Stimulated activated CD4-positive, alpha-beta T cell treated with anti-CD3 and anti-CD28 coated beads, TNF-alpha, amount 100 ng/mL, for 48 hours (primary cell): ENCODE data around the gene SELP.

Experiments
- DNase-seq, 3 donors: peaks; one replicate each; pipeline ENCODE4 v3.0.0-alpha.2; 2020; ENCODE audit warnings: low read depth in 3 of 3

Gene SELP

DNA sequence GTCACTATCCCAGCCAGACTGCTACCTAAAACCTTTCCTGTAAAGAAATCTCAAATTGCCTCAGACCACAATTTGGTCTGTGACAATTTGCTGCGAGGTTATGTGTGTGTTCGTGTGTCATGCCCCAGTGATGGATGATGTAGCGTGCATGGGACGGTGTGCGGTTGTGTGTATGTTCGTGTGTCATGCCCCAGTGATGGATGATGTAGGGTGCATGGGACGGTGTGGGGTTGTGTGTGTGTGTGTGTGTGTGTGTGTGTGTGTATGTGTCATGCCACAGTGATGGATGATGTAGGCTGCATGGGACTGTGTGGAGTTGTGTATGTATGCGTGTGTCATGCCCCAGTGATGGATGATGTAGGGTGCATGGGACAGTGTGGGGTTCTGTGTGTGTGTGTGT, 9.4 kb downstream of the SELP start:
- DNase-seq: no peak

DNA sequence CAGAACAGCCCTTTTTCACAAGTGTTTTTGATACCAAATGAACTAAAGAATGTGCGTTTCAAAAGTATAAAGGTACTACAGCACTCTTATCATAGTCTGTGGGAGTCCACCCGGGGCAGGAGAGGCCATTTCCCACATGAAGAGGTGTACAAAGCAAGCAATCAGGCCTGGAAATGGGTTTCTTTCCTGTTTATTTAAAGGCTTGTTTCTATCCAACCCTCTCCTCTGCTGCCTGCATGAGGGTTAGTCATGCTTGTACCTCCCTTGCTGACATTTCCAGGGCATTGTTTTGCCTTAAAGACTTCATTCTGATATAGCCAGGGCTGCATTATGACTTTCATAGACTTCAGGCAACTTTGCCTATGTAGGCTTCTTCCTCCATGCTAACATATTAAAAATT, 11.6 kb downstream of the SELP start:
- DNase-seq: no peak

DNA sequence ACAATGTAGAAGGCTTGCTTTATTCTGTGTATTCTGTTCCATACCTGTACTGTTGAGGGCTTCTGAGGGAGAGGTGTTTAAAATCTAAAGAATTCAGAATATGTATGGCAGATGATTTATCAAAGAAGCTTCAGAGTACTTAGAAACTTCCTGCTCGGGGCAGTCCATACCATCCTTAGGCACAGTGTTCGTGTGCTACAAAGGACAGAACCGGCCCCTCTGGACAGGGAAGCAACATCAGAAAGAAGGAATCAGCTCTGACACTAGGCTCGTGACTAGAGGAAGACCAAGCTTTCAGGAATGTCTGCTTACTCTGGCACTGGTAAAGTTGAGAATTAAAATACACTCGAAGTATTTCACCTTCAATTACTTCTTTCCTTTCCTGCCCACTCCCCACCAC, 14.1 kb downstream of the SELP start:
- DNase-seq: no peak

DNA sequence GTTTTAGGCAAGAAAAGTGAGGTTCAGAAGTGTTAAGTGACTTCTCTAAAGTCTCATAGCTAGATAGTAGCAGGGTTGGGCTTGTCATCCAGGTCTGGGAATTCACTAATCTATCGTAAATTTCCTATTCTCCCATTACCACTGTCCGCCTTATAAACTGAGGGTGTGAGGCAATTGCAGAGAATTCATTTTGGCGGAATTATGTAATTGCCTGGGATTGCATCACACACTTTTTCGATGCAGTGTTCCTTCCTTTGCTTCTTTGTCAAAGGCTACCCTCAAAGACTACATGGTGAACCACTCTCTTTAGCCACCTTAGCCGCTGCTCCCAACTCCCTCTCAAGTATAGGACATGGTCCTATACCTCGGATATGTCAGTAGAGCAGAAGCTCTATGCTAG, 19.1 kb downstream of the SELP start:
- DNase-seq: no peak

DNA sequence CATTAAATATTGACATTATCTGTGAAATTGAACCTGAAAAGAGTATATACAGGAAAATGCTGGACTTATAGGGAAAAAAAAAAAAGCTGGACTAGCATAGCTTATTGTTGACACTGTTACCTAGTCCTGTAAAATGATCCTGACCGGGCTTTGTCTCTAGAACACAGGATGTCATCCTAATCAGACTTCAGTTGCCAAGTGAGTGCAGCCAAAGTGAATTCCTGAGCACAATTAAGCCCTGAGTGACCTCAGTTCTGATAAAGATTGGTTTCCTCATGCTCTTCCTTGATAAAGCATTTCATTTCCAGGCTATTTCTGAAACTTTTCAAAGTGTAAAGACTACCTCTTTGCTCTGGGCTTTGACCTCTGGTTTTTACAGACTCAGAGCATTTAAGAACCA, 19.8 kb downstream of the SELP start:
- DNase-seq: no peak

DNA sequence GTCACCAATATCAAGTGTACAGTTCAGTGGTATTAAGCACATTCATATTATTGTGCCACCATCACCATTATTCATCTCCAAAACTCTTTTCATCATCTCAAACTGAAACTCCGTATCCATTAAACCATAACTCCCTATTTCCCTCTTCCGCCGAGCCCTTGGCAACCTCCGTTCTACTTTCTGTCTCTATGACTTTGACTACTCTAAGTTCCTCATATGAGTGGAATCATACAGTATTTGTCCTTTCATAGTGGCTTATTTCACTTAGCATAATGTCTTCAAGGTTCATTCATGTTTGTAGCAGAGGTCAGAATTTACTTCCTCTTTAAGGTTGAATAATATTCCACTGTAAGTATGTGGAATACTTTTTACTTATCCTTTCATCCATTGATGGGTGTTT, 21.7 kb downstream of the SELP start:
- DNase-seq: no peak

DNA sequence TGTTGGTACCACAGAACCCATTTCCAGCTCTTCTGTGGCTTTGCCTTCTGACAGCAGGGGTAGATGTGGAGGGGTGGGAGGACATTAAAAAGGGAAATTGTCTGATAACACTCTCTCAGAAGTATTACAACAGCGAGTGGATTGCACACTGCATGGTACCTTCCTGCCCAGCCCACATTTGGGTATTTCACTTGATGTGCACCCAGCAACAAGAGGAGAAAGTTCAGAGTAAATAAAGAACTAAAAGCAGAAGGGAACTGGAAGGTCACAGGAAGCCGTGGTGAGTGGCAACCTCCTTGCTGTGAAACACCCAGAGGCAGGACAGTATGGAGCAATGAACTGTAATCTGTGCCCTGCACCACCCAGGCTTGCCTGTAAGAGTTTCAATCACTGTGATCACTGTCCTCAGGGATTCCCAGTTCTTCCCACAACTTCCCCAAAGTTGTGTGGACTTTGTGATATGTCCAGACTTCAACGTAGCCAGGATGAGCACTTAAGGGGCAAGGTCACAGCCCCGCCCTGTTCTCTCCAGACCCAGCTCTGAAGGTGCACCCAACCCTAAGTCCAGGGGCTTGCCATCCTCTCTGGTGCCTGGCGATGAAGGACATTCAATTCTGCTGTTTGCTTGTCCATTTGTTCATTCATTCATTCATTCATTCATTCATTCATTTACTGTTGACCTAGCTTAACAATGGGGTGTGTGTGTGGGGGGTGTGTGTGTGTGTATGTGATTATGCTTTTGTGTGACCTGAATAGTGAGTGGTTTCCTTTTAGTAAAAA, 25.0 kb downstream of the SELP start:
- no peak for DNase-seq

DNA sequence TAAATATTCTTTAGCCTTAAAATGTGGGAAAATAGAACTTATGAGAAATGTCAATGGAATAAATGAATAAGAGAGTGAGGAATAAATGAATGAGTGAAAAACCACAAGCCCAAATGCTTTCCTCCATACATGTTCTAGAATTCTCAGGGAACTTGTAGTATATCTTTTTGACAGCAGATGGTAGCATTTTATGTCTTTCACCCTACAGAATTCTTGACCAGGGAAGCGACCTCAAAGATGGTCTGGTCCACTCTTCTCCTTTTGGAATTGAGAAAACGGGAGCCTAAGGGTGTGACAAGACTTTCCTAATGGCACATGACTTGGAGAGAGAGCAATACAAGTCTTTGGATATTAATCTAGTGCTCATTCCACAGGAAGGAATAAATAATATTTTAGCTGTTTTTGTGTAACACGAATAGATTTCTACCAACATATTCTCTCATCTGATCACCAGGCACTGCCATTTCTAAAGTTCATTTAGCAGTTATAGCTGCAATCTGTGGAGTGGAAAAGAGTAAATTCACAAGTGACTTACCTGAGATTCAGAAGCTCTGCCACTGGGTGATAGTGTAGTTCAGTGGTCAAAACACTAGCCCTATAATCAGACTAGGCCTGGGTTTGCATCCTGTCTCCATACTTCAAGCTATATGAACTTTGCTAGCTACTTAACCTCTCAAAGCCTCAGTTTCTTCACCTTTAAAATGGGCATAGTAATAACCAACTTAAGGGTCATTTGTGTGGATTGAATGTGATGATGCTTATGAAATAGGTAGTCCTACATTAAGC, 28.6 kb downstream of the SELP start:
- DNase-seq: no peak

DNA sequence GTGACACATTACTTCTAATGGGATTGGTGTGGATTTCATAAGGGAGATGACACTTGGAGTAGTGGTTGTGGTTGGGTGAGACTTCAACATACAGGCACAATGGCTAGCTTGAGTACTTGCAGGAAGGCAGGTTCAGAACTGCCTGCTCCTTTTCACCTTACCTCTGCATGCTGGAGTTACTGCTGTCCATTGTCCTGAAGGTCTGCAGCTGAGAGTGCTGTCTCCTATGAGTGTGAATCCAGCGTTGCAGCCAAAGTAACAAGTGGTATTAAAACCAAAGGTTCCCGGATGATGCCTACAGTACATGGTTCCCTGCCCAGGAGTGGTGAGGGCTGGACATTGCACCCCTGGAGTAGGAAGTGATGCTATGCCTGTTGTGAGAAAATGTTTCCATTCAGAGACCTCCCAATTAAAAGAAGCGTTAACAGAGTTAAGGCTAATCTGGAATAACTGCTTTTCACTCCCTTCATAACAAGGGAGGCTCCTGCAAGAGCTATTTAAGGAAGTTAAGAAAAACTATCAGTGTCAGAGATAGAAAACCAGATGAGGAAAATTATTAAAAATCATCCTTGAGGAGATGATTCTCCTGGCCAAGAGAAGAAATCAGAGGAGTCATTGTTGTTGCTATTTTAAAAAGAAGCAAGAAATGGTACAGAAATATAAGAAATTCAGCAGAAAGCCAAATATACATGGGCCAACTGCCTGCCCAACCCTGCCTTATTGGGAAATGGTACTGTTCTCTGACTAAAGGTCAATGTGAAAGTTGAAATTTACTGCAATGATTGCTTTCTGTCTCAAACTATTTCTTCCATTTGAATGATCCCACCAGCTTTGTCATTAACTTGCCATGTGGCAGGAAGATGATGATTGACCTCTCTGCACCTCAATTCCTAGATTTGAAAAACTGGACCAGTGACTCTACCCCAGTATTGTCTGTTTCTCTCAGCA, 33.9 kb downstream of the SELP start:
- no peak for DNase-seq

DNA sequence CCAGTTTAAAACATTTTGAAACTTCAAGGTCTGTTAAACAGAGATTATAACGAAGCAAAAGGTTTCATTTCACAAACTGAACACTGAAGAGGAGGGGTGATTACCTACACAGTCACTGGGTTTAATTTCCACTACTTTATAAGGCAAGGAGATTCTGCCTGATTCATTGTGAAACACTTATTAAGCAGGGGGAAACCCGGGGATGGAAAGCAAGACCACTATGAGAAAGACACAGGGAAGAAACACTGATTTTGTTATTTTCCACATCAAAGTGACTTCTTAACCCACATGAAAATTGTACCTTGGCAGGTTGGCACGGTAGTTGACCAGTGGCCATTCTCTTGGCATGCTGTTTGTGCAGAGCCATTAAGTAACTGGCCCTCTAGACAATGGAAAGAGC, 35.5 kb downstream of the SELP start:
- peak in 1 of 3 donors; percentile 28 for DNase-seq

DNA sequence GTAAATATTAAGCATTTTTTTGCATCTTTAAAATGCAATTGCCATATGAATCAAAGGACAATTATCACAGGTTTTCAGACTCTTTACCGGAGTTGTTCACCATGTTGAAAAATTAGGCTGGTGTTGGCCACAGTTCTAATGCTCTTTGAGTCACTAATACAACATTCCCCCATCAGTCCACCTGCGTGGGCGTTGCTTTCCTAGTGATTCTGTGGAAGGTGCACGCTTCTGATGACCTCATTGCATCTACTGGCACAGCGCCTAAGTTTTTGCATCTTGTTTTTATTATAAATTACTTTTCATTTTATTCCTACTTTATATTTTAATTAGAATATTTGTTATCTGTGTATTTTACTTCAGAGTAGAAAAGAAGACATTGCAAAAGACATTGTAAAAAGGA, 39.0 kb downstream of the SELP start:
- no peak for DNase-seq

DNA sequence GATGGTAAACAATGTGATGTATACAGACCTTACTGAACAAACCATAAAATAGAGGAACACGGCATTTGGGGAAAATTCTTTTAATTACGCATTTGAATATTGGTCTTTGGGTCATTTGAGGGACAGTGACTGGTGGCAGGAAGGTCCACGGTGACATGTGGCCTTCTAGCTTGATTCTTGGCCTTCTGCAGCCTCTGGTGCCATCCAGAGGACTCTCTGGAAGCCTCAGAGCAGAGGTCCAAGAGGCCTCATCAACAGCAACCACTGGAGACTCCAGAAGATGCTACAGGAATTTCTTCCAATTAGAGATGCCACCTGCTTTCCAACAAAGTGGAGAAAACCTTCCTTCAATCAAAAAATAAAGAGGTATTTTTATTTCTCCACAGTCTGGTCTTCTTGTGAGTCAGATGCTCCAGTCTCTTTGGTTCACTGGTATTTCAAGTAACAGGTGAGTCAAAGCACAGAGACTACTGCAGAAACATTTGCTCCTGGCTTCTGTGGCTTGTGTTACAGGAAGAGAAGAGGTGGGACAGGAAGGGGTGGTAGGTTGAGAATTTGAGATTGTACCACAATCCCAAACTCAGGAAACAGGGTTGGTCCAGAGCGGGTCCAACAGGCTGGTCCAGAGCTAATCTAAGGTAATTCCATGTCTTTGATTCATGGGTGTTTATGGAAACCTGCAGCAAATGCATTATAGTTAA, 41.0 kb downstream of the SELP start:
- no peak for DNase-seq

DNA sequence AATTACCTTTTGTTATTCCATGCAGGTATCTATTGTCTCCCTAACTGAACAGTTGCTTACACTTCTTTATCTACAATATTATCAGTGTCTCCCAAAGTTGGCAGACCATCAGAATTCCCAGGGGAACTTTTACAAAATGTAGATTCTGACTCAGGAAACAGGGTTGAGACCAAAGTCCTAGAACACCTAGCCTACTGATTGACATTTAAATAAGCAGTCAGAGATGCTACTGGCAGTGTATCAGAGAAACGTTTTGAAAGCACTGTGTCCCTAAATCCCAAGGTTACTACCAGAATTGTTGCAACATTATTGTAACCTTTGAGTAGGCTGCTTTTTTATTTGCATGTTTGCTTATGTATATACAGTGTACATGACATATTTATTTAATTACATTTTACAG, 41.8 kb downstream of the SELP start:
- no peak for DNase-seq

DNA sequence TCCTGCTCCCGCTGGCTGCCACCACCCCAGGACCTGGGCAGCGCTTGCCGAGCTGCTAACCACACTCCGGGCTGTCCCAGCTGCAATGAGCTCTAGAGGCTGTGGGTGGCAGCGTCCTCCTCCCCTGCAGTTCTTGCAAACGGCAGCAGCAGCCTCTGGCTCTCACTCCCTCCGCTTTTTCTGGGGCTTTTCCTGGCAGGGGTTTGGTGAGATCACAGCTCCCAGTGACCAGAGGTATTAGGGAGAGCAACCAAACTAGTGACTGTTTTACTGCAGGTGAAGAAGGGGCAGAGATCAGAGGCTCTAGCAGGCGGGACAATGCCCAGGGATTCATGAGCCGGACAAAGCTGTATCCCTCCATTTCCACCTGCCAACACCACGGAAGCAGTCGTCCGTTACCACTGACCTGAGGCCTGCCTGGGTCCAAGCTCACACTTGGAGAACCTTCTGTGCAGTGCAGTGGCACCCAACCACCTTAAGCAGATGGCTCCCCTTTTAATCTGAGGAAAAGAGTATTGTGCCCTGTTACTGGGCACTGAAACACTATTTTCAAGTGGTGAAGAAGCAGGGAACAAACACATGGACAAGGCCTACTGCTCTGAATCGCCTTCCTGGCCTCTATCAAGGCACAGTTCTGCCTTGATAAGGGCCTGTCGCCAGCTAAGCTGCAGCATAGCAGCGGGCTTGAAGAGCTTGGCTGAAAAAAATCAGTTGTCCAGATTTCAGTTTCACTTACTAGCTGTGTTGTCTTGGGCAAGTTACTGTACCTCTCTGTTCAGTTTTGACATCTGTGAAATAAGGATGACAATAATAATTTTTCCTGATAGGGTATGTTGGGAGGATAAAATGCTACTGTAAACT, 43.3 kb downstream of the SELP start, which contains the start of gene F5:
F5 (minus strand) TSS at position 87 of the 861 bp plus-strand sequence. CDS start 95 bp downstream, outside the sequence.
- peak; percentile 59 to 79 (median 66) for DNase-seq

DNA sequence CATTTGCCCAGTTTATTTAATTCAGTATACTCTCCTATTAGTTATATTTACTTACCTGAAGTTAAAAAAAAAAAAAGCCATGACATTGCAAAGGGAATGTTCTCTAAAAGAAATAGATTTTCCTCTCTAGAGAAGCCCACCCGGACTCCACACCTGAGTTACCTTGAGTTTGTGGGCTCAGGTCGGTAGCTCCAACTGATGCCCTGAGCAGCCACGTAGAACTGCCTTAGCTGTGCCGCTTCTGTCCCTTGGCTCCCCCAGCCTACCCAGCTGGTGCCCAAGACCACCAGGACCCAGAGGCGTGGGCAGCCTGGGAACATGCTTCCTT, 43.9 kb downstream of the SELP start:
- no peak for DNase-seq

DNA sequence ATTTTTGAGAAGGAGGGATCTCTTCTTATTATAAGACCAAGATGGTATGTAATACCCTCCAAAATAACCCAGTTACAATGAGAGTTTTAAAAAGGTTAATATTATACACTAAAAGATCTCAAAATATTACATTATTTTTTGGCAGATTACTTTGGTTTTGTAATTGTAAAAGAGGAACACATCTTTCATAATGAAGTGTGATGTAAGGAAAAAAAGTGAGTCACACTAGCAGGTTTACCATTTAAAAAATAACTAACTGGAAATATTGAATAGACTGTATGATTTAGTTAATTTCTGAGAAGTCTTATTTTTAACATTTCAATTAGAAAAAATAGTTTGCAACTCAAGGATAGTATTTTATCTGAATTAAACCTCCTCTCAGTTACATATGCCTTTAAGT, 44.7 kb downstream of the SELP start:
- no peak for DNase-seq

DNA sequence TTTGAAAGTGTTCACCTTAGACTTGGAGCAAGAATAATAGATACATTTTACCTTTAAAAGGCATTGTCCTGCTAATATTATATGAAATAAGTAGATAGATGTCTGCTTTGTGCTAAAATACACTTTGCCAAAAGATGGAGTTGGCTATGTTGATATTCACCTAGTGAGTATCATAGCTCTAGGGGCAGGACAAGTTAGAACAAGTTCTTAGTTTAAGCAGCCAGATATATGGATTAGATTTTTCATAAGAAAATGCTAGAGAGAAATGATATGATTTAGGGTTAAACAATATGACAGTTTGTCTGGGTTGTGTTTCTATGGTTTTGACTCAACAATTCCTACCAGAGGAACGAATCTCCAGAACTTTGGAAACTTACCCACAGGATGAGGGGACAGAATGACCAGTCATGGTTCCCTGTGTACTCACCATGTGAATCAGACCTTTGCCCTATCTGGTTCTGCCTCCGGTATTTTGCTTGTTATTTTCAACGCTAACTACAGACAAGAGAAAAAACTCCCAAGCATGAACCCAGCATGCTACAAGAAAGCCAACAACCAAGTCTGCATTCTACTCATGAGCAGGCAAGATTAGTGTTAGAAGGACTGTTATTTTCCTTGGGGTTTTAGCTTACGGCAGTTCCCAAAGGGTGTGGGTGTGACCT, 45.3 kb downstream of the SELP start:
- DNase-seq: no peak

DNA sequence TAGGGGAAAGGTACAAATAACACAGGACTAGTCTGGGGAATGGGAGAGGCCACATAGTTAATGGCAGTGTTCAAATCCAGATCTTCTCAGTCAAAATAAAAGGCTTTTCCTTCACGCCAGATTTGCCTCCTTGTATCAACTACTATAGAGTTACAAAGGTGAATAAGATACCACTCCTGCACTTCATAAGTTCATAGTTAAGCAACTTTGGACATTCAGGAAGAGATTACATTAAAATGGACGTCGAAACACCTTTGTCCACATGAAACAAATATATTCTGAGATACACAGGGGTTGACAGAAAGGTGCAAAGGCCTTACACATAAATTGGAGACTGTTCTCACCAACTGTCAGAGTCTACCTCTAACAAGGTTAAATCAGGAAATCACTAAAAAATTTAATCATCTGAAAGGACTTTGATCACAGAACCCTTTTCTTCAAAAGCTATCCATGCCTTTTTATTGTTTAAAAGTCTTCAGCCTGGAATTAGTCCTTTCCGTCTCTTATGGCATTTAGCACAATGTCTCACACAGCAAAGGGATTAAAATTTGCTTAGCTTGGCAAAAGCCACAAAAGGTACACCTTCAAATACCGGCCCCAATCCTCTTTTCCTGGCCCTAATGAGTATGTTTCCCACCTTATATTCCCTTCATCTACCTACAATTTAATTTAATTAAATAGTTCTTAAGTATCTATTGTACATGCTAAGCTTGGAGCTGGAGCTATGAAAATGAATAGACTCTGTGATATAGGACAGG, 51.8 kb downstream of the SELP start:
- DNase-seq: no peak

DNA sequence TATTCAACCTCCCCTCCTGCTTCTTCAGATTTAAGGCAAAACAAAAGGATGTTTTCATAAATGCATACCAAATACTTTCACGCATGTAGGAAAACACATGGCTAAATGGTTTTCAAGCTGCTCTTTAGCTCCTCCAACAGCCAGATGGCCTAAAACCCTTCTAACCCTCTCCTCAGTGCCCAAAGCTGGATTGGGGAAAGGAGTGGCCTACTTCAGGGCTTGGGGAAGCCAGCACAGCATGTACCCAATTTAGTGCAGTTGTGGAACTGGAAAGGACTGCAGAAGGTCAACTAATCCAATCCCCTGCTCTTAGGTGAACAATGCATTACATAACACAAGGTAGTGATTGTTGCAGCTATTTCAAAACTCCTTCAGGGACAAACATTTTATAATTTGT, 53.0 kb downstream of the SELP start:
- DNase-seq: no peak
